GM12874 (cell line): ENCODE results near the gene PAFAH1B1.

Source experiments
- TF ChIP-seq, protein P1 (sequence below): IDR thresholded peaks from 2 replicates; pipeline ENCODE4 v1.5.1; 2011; ENCODE audit warnings: low read depth, mild to moderate bottlenecking, control low read depth, low read length, moderate library complexity; ENCODE audit not compliant: insufficient read depth

Gene PAFAH1B1

DNA sequence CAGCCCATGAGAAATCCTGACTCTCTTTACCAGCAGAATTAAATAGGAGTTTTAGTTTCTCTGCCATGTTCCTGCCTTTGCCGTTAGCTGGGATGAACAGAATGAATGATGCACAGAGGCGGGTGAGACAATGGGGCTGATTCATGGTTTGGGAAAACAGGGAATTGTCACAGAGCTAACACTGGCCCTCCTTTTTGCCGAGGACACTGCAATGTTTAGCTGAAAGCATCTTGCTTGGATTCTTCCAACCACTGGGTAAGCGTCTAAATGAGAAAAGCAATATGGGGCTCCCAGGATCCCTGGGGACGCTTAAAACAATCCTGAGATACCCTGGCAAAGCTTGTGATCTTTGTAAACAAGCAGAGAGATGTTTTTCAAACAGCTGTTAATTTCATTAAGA is 12.8 kb upstream of the PAFAH1B1 start:
- TF ChIP-seq, protein P1, sequence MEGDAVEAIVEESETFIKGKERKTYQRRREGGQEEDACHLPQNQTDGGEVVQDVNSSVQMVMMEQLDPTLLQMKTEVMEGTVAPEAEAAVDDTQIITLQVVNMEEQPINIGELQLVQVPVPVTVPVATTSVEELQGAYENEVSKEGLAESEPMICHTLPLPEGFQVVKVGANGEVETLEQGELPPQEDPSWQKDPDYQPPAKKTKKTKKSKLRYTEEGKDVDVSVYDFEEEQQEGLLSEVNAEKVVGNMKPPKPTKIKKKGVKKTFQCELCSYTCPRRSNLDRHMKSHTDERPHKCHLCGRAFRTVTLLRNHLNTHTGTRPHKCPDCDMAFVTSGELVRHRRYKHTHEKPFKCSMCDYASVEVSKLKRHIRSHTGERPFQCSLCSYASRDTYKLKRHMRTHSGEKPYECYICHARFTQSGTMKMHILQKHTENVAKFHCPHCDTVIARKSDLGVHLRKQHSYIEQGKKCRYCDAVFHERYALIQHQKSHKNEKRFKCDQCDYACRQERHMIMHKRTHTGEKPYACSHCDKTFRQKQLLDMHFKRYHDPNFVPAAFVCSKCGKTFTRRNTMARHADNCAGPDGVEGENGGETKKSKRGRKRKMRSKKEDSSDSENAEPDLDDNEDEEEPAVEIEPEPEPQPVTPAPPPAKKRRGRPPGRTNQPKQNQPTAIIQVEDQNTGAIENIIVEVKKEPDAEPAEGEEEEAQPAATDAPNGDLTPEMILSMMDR = no peak

DNA sequence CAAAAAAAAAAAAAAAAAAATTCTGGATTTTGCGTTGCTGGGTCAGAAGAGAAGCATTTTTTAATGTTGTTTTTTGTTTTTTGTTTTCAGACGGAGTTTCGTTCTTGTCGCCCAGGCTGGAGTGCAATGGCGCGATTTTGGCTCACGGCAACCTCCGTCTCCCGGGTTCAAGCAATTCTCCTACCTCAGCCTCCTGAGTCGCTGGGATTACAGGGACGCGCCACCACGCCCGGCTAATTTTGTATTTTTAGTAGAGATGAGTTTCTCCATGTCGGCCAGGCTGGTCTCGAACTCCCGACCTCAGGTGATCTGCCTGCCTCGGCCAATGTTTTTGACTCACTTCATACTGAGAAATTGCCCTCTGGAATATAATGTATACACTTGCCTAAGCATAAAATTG is 11.0 kb upstream of the PAFAH1B1 start:
- TF ChIP-seq, protein P1 = no peak

DNA sequence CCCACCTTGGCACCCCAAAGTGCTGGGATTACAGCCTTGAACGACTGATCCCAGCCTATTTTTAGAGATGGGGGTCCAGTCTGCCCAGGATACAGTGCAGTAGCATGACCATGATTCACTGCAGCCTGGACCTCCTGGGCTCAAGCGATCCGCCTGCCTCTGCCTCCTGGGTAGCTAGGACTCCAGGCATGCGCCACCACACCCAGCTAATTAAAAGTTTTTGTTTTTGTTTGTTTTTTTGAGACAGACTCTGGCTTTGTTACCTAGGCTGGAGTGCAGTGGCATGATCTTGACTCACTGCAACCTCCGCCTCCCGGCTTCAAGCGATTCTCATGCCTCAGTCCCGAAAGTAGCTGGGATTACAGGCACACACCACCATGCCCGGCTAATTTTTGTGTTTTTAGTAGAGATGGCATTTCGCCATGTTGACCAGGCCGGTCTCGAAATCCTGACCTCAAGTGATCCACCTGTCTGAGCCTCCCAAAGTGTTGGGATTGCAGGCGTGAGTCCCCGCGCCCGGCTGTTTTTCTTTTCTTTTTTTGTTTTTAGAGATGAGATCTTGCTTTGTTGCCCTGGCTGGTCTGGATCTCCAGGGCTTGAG is 2.3 kb upstream of the PAFAH1B1 start:
- TF ChIP-seq, protein P1 = no peak

DNA sequence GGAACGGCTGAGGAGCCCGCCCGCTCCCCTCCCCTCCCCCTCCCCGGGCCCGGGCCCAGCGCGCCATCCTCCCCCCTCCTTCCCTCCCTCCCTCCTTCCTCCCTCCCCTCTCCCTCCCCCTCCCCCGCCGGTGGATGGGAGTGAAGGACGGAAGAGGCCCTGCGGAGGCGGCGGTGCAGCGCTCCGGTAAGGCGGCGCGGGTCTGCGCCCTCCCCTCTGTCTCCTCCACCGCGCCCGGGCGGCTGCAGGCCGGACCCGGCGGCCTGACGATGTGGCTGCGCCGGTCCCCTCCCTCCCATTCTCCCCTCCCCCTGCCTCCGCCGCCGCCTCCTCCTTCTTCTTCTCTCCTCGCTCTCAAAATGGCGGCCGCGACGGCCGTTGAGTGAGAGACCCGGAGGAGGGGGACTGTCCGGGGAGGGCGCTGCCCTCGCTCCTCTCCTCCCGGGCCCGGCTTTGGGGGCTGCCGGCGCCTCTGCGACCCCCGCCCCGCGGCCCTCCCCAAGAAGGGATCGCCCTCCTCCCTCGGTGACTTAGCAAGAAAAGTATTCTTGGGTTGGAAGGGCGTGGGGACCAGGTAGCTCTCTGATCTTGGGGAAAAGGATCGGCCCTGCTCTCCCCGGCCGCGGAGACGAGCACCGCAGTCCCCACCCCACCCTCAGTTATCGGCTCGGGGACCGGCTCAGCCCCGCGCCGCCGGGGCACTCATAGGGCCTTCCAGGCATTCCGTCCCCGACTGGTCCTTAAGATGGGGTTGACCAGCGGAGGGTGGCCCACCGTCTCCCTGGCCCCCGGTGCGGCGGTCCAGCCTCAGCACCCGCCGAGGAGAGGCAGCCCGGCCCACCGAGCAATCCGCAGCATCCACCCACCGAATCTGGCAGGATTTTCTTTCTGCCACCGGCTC is 617 bp downstream of the PAFAH1B1 start:
- TF ChIP-seq, protein P1 = no peak

DNA sequence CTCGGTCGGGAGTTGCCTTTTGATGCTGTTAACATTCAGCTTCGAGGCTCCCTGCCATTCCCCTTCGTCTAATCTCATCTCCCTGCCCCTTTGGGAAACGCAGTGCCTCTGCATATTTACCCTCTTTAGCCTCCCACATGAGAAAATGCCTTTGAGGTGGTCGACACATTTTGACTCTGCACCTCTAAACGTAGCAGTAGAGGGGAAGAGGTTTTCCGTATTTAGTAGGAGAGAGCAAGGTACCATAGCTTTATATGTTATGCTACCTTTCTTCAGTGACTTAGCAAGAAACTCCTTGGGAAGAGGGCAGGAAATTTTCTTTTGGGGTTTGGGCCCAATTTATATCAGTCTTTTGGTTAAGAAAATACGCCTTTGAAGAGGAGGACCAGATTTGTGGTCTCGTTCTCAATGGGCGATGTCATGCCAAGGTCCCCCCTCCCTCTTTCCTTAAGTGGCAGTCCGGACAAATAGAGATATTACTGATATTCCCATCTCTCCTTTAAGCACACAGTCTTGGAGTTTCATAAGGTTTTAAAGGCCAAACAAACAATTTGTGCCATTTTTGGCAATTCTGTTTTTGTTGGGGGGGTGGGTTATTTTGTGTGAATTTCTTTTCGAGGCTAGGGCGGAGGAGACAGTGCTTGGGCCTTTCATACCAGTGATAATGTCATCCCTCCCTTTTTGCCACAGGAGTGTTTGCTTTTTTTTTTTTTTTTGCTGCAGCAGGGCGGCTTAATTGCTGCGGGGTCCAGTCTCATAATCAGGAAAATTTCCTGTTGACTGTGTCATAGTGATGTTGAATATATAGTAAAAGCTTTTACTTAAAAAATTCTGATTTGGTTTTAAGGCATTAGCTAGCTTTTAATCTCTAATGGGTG is 1.5 kb downstream of the PAFAH1B1 start:
- TF ChIP-seq, protein P1 = no peak

DNA sequence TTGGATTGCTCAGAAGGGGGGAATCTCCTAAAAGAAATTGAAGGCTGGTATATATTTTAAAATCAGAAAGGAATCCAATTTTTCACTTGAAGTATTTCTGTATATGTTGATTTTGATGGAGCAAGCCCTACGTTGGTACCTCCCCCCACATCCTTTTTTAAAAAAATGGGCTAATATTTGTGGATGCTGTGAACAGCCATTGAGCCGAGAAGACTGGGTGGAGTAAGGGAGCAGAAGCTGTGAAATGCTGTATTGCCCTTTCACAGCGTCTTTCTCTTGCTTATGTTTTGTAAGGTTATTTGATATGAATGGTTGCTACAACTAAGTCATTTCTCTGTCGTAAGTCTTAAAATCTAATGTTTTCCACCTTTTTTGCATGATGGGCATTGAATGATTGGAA is 2.3 kb downstream of the PAFAH1B1 start:
- TF ChIP-seq, protein P1 = no peak

DNA sequence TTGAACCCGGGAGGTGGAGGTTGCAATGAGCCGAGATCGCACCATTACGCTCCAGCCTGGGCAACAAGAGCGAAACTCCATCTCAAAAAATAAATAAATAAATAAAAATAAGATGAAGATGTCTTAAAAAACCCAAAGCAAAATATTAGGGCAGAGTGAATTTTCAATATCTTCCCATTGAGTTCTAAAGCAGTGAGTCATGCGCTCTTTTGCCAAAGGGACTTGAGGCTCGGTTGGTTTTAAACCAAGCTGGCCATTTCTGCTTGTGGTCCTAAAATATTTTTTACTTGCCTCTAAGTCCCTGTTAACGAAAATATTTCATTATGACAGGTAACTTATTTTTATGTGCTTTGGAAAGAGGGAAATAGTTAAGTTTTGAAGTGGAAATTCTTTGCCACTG is 4.7 kb downstream of the PAFAH1B1 start:
- TF ChIP-seq, protein P1 = no peak
